Ishikawa (cell line): ENCODE results near the gene POLH.

ENCODE experiments used
- CEBPB ChIP-seq: IDR thresholded peaks from 2 replicates; pipeline ENCODE4 v1.6.1; 2012
- NFIC ChIP-seq: IDR thresholded peaks from 2 replicates; pipeline ENCODE4 v1.6.1; 2012
- RAD21 ChIP-seq: IDR thresholded peaks from 2 replicates; pipeline ENCODE4 v1.6.1; 2012; ENCODE audit warnings: low read depth
- YY1 ChIP-seq: IDR thresholded peaks from 2 replicates; pipeline ENCODE4 v1.6.1; 2012; ENCODE audit warnings: low read depth
- TF ChIP-seq, protein P1 (sequence below): IDR thresholded peaks from 2 replicates; pipeline ENCODE4 v1.6.1; 2012; ENCODE audit warnings: low read depth, mild to moderate bottlenecking
- TF ChIP-seq, protein P2 (sequence below): IDR thresholded peaks from 2 replicates; pipeline ENCODE4 v1.6.1; 2012
- TF ChIP-seq, protein P3 (sequence below): IDR thresholded peaks from 2 replicates; pipeline ENCODE4 v1.6.1; 2012

The POLH gene

DNA sequence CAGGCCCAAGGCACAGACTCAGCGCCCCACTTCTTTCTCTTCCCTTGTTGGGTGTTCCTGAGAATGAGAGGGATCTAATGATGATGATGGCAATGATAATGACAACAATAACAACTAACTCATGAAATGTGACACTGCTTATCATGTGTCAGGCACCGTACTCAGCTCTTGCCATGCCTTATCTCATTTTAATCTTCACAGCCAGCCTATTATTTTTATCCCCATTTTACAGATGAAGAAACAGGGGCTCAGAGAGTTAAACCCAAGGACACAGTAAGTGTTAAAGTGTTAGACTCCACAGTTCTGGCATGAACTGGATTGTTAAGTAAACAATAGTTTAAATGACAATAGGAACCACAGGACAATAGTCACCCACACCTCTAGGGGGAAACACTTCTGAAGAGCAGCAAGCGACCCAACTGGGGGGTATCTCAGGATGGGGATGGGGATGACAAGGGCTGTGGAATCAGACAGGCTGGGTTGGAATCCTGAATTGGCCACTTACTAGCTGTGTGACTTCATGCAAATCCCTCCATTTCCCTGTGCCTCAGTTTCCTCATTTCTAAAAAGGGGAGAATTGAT, 81.3 kb downstream of the POLH start:
- TF ChIP-seq, protein P1, sequence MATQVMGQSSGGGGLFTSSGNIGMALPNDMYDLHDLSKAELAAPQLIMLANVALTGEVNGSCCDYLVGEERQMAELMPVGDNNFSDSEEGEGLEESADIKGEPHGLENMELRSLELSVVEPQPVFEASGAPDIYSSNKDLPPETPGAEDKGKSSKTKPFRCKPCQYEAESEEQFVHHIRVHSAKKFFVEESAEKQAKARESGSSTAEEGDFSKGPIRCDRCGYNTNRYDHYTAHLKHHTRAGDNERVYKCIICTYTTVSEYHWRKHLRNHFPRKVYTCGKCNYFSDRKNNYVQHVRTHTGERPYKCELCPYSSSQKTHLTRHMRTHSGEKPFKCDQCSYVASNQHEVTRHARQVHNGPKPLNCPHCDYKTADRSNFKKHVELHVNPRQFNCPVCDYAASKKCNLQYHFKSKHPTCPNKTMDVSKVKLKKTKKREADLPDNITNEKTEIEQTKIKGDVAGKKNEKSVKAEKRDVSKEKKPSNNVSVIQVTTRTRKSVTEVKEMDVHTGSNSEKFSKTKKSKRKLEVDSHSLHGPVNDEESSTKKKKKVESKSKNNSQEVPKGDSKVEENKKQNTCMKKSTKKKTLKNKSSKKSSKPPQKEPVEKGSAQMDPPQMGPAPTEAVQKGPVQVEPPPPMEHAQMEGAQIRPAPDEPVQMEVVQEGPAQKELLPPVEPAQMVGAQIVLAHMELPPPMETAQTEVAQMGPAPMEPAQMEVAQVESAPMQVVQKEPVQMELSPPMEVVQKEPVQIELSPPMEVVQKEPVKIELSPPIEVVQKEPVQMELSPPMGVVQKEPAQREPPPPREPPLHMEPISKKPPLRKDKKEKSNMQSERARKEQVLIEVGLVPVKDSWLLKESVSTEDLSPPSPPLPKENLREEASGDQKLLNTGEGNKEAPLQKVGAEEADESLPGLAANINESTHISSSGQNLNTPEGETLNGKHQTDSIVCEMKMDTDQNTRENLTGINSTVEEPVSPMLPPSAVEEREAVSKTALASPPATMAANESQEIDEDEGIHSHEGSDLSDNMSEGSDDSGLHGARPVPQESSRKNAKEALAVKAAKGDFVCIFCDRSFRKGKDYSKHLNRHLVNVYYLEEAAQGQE, result no peak
- TF ChIP-seq YY1, result no peak

DNA sequence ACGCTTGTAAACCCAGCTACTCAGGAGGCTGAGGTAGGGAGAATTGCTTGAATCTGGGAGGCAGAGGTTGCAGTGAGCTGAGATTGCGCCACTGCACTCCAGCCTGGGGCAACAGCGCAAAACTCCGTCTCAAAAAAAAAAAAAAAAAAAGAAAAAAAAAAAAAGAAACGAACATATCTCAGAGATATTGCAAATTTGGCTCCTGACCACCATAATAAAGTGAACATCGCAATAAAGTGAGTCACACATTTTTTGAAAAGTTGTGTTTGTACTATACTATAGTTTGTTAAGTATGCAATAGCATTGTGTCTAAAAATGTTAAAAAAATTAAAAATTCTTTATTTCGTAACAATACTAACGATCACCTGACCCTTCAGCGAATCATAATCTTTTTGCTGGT, 82.2 kb downstream of the POLH start:
- TF ChIP-seq NFIC (no peak), CEBPB (no peak), RAD21 (no peak), YY1 (no peak)
- TF ChIP-seq, protein P2, sequence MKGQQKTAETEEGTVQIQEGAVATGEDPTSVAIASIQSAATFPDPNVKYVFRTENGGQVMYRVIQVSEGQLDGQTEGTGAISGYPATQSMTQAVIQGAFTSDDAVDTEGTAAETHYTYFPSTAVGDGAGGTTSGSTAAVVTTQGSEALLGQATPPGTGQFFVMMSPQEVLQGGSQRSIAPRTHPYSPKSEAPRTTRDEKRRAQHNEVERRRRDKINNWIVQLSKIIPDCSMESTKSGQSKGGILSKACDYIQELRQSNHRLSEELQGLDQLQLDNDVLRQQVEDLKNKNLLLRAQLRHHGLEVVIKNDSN, result no peak
- TF ChIP-seq, protein P3, sequence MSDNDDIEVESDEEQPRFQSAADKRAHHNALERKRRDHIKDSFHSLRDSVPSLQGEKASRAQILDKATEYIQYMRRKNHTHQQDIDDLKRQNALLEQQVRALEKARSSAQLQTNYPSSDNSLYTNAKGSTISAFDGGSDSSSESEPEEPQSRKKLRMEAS, result no peak
